K562 (cell line): ENCODE measurements around the gene PGD. TPM values are rescaled to one million over a fixed set of nuclear protein-coding genes. Genes with fewer than 3 reads are reported as not detected.

Source experiments
- CCNT2 ChIP-seq: IDR thresholded peaks from 2 replicates; pipeline ENCODE4 v1.6.1; 2011; ENCODE audit warnings: borderline replicate concordance, low read depth, mild to moderate bottlenecking, moderate library complexity, mixed read lengths, low read length; ENCODE audit not compliant: insufficient read length; ENCODE audit errors: extremely low read depth
- MTA3 ChIP-seq: fragments of 450-650 bp; formaldehyde crosslinking; IDR thresholded peaks from 2 replicates; pipeline ENCODE4 v1.6.1; 2017; ENCODE audit warnings: mild to moderate bottlenecking, borderline replicate concordance
- NBN ChIP-seq: fragments of 450-650 bp; IDR thresholded peaks from 2 replicates; pipeline ENCODE4 v1.6.1; 2016; ENCODE audit warnings: low read depth, mild to moderate bottlenecking
- PYGO2 ChIP-seq: fragments of 450-650 bp; IDR thresholded peaks from 2 replicates; pipeline ENCODE4 v1.6.1; 2016; ENCODE audit warnings: mild to moderate bottlenecking, missing genetic modification characterization, moderate library complexity, missing compliant biosample characterization
- SMAD4 ChIP-seq: fragments of 250-450 bp; sonication (Bioruptor Pico); conservative IDR thresholded peaks from 2 replicates; pipeline ENCODE4 v1.8.0; 2021; ENCODE audit warnings: inconsistent platforms, mild to moderate bottlenecking, moderate library complexity
- SNRNP70 ChIP-seq: fragments of 200-400 bp; formaldehyde crosslinking; optimal IDR thresholded peaks from 2 replicates; pipeline ENCODE3; 2017; ENCODE audit warnings: low read depth, low read length
- SRSF1 ChIP-seq: fragments of 200-400 bp; formaldehyde crosslinking; IDR thresholded peaks from 2 replicates; pipeline ENCODE4 v1.6.1; 2017; ENCODE audit warnings: mild to moderate bottlenecking, low read depth, low read length, moderate library complexity
- TRIM28 ChIP-seq: fragments of 450-650 bp; IDR thresholded peaks from 2 replicates; pipeline ENCODE4 v1.6.1; 2017
- ZBTB17 ChIP-seq: fragments of 450-650 bp; formaldehyde crosslinking; IDR thresholded peaks from 2 replicates; pipeline ENCODE4 v1.4.0; 2020; ENCODE audit warnings: mild to moderate bottlenecking
- ZFP1 ChIP-seq: fragments of 450-650 bp; formaldehyde crosslinking; IDR thresholded peaks from 2 replicates; pipeline ENCODE4 v1.4.0; 2020; ENCODE audit warnings: mild to moderate bottlenecking, mixed read lengths
- ZNF318 ChIP-seq, 2 experiments: fragments of 450-650 bp; IDR thresholded peaks; 2 replicates each; pipeline ENCODE4 v1.6.1; 2016; ENCODE audit warnings: mild to moderate bottlenecking in 2 of 2, borderline replicate concordance in 1 of 2, low read depth in 1 of 2, moderate library complexity in 1 of 2
- polyA plus RNA-seq, 8 experiments: library from polyadenylated mRNA; depleted of rRNA in 4 of 8; stranded (reverse) in 5 of 8; unstranded in 3 of 8; fragments of >200 nt; fragmentation: Nextera tagmentation in 2 of 8; fragmentation: Illumina TruSeq in 1 of 8; extraction: Ambion mirVana in 2 of 8; extraction: Trizol in 1 of 8; gene quantifications; 2 replicates each; pipeline versions ENCODE4 v1.2.1 to v1.2.3, GENCODE V29; 2011 to 2014; ENCODE audit warnings: inconsistent platforms in 1 of 8, missing spikeins in 1 of 8
- total RNA-seq, 7 experiments: library from RNA; depleted of rRNA in 6 of 7; stranded (reverse); fragments of >200 nt in 6 of 7; fragmentation: Illumina TruSeq in 2 of 7; extraction: Trizol in 2 of 7; gene quantifications; 2 replicates each; pipeline versions ENCODE4 v1.2.1 to v1.2.3, GENCODE V29; 2011 to 2021; ENCODE audit warnings: low replicate concordance in 1 of 7
- TF ChIP-seq, protein P1 (sequence below): fragments of 200-400 bp; formaldehyde crosslinking; IDR thresholded peaks from 2 replicates; pipeline ENCODE4 v1.6.1; 2017; ENCODE audit warnings: mild to moderate bottlenecking, low read depth, low read length, moderate library complexity
- TF ChIP-seq, protein P2 (sequence below), 2 experiments: IDR thresholded peaks in 1 of 2; conservative IDR thresholded peaks in 1 of 2; 2 replicates each; pipeline ENCODE4 v1.6.1; 2016; ENCODE audit warnings: low read depth in 2 of 2, mild to moderate bottlenecking in 1 of 2, missing compliant biosample characterization in 1 of 2, missing genetic modification characterization in 1 of 2, moderate library complexity in 1 of 2

The PGD gene
- total and polyA plus RNA-seq, 9 of the 15 experiments (the other 6 are each of a cell fraction or from before 2014, with no cell fraction given) = 177 to 542 (median 270) TPM

DNA sequence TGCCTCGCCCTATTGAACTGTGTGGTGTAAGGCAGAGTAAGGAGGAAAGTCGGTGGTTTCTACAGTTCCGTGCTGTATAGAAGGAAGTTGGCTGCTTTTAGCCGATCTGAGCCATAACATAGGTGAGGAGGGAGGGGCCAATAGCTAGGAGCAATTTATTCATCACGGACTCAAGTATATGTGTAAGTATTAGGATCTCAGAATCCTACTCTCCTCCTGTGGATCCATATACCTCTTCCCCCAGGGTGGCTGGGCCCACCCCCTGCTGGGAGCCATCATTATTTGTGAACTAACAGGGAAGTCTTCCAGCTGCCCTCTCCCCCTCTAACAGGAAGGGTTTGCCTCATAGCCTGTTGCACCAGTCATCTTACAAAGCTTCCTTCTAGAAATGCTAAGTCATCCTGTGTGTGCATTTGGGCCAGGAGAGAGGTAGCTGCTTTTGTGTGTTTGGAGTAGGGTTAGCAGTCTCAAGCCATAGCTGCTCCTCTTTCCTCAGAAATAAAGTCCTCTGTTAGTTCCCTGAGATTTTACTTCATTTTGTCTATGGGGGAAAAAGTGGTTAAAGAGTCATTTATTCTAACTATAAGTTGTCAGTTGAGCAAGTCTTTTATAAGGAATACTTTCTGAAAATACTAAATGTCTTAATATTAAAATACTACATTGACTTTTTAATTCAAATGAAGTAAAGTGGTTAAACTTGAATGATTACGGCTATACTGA, 16.5 kb downstream of the PGD start (continued):
- TF ChIP-seq, protein P1, sequence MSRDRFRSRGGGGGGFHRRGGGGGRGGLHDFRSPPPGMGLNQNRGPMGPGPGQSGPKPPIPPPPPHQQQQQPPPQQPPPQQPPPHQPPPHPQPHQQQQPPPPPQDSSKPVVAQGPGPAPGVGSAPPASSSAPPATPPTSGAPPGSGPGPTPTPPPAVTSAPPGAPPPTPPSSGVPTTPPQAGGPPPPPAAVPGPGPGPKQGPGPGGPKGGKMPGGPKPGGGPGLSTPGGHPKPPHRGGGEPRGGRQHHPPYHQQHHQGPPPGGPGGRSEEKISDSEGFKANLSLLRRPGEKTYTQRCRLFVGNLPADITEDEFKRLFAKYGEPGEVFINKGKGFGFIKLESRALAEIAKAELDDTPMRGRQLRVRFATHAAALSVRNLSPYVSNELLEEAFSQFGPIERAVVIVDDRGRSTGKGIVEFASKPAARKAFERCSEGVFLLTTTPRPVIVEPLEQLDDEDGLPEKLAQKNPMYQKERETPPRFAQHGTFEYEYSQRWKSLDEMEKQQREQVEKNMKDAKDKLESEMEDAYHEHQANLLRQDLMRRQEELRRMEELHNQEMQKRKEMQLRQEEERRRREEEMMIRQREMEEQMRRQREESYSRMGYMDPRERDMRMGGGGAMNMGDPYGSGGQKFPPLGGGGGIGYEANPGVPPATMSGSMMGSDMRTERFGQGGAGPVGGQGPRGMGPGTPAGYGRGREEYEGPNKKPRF = no peak
- no peak for TF ChIP-seq SRSF1
- peak; percentile 72 for TF ChIP-seq SMAD4
- no peak for TF ChIP-seq ZNF318 (IDR thresholded peaks at IDR 0.05; ENCODE audit: borderline replicate concordance in 1 of 2, low read depth in 1 of 2)
- 0 out of 2 replicates have a peak, but pooled peaks have one; percentile 46 for TF ChIP-seq ZBTB17 (CRISPR knock-in tag)
- peak; percentile 89 for TF ChIP-seq MTA3
- peak; percentile 60; the same call in 1 of the 2 replicates for TF ChIP-seq PYGO2 (tag)
- TF ChIP-seq SNRNP70 = no peak
- TF ChIP-seq NBN = peak; percentile 95
- TF ChIP-seq, protein P2, sequence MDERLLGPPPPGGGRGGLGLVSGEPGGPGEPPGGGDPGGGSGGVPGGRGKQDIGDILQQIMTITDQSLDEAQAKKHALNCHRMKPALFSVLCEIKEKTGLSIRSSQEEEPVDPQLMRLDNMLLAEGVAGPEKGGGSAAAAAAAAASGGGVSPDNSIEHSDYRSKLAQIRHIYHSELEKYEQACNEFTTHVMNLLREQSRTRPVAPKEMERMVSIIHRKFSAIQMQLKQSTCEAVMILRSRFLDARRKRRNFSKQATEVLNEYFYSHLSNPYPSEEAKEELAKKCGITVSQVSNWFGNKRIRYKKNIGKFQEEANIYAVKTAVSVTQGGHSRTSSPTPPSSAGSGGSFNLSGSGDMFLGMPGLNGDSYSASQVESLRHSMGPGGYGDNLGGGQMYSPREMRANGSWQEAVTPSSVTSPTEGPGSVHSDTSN (CRISPR knock-in tag; IDR thresholded peaks at IDR 0.05; ENCODE audit: low read depth) = no peak
- TF ChIP-seq, protein P2 (tag; conservative IDR thresholded peaks at IDR 0.05; ENCODE audit: low read depth) = peak; percentile 43
- TF ChIP-seq TRIM28 = no peak
- no peak for TF ChIP-seq CCNT2
- no peak for TF ChIP-seq ZFP1 (CRISPR knock-in tag)
